ENCODE data around the gene ZNF444. TPM values are rescaled to one million over a fixed set of nuclear protein-coding genes. Genes with fewer than 3 reads are reported as not detected.

Gene ZNF444
- polyA plus RNA-seq, 2 of the 4 experiments (the other 2 are of a cell fraction), result 16.5 to 26.2 TPM

DNA sequence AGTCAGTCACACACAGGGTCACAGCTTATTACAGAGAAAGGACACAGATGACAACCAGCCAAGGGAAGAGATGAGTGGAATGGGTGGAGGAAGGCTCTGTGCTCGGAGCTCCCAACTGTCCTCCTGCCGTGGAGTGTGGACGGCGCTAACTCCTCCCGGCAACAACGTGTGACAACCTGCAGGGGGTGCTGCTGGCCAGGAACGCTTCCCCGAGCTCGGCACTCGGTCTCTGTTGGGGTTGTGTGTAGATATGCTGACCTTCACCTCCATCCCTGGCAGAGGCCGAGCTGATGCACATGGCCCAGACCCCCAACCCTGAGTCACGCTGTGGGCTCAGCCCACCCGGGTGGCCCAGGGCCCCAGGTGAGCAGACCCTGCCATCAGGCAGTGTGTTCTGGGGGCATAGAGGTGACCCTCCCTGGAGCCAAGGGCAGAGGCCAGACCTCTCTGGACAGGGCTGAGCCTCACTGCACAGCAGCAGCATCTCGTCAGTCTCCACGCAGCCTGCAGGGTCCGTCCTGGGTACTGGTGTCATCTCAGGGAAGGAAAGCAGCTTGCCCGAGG is 14.1 kb downstream of the ZNF444 start (continued):
- TF ChIP-seq, protein P1, sequence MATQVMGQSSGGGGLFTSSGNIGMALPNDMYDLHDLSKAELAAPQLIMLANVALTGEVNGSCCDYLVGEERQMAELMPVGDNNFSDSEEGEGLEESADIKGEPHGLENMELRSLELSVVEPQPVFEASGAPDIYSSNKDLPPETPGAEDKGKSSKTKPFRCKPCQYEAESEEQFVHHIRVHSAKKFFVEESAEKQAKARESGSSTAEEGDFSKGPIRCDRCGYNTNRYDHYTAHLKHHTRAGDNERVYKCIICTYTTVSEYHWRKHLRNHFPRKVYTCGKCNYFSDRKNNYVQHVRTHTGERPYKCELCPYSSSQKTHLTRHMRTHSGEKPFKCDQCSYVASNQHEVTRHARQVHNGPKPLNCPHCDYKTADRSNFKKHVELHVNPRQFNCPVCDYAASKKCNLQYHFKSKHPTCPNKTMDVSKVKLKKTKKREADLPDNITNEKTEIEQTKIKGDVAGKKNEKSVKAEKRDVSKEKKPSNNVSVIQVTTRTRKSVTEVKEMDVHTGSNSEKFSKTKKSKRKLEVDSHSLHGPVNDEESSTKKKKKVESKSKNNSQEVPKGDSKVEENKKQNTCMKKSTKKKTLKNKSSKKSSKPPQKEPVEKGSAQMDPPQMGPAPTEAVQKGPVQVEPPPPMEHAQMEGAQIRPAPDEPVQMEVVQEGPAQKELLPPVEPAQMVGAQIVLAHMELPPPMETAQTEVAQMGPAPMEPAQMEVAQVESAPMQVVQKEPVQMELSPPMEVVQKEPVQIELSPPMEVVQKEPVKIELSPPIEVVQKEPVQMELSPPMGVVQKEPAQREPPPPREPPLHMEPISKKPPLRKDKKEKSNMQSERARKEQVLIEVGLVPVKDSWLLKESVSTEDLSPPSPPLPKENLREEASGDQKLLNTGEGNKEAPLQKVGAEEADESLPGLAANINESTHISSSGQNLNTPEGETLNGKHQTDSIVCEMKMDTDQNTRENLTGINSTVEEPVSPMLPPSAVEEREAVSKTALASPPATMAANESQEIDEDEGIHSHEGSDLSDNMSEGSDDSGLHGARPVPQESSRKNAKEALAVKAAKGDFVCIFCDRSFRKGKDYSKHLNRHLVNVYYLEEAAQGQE (IDR thresholded peaks at IDR 0.05), result no peak
- no peak for TF ChIP-seq ZSCAN20 (CRISPR knock-in tag; IDR thresholded peaks at IDR 0.05)
- TF ChIP-seq HEYL (CRISPR knock-in tag; IDR thresholded peaks at IDR 0.05), result no peak

DNA sequence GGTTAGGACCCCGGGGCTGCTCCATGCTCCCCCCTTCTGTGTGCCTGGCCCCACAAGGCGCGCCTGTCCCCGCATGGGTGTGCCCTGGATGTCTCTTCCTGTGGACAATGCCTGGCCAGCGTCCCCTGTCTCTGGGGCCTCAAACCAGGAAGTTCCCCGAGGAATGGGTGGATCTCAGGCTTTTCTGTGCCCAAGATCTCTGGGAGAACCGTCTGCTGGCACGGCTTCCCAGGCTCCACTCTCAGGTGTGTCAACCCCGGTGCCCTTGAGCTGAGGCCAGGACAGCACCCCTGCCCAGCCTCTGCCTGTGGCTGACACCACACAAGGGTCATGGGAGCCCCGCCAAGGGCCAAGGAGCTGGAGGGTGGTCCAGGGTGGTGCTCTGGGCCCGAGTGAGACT is 15.7 kb downstream of the ZNF444 start:
- WGBS (ENCODE audit: missing lambda C conversion rate), result 87% methylated on average over 10 of the region's 11 CpGs
- ChIA-PET POLR2A (no interaction called here), CTCF (interaction anchor here (1.3 kb wide), 1 partner anchor 14 kb away, joined by 3 read pairs; no protein-coding TSS in a partner anchor)
- H3K4me1 ChIP-seq, result no peaks in the 10 kb centered on the region
- no peak for ATAC-seq
- H3K9me3 ChIP-seq, result no peaks in the 10 kb centered on the region
- FAIRE-seq, result no peak
- H3K27ac ChIP-seq, result no peak overlapping the region
- TF ChIP-seq, protein P2, sequence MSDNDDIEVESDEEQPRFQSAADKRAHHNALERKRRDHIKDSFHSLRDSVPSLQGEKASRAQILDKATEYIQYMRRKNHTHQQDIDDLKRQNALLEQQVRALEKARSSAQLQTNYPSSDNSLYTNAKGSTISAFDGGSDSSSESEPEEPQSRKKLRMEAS (IDR thresholded peaks at IDR 0.05), result no peak
- TF ChIP-seq NFE2L2 (conservative IDR thresholded peaks at IDR 0.05; ENCODE audit: low read length) (no peak), CBX2 (IDR thresholded peaks at IDR 0.05; ENCODE audit: borderline replicate concordance, low read depth) (no peak), HDAC2 (IDR thresholded peaks at IDR 0.05) (no peak), RARB (CRISPR knock-in tag; IDR thresholded peaks at IDR 0.05) (no peak)
- no peak overlapping the region for H3K4me2 ChIP-seq
- H3K4me3 ChIP-seq, result no peak overlapping the region
- no peak for DNase-seq (ENCODE audit: low read depth in 1 of 2, low spot score in 1 of 2)

DNA sequence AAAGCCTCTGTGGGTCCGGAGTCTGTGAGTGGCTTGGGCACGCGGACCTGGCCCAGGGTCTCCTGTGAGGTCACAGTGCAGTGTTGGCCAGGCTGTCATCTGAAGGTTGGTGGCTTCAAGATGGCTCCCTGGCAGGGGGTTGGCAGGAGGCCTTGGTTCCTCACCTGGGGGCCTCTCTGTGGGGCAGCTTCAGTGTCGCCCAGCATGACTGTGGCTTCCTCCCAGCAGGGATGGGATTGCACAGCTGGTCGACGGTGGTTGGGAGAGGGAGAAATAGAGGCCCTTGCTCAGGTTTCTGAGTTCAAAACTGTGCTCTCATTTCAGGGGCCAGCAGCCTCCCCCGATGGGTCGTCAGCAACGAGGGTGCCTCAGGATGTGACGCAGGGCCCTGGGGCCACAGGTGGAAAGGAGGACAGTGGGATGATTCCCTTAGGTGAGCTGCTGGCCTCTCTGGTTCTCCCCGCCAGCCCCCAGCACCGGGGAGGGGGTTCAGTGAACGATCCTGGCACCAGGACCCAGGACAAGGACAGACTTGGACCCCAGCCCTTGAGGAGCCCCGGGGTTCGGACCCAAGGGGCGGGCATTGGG is 17.2 kb downstream of the ZNF444 start:
- H3K4me2 ChIP-seq, result no peak overlapping the region
- no peak overlapping the region for H3K27ac ChIP-seq
- TF ChIP-seq, protein P3, sequence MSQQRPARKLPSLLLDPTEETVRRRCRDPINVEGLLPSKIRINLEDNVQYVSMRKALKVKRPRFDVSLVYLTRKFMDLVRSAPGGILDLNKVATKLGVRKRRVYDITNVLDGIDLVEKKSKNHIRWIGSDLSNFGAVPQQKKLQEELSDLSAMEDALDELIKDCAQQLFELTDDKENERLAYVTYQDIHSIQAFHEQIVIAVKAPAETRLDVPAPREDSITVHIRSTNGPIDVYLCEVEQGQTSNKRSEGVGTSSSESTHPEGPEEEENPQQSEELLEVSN (IDR thresholded peaks at IDR 0.05; ENCODE audit: borderline replicate concordance, low read depth), result no peak
- no peak for TF ChIP-seq BHLHE40 (IDR thresholded peaks at IDR 0.05; ENCODE audit: low read depth, low read length)
- no peak for TF ChIP-seq HOXA7 (CRISPR knock-in tag; IDR thresholded peaks at IDR 0.05)
- no peak for TF ChIP-seq POLR2A (IDR thresholded peaks at IDR 0.05; ENCODE audit: low read length)
- no peak for TF ChIP-seq MAFK (IDR thresholded peaks at IDR 0.05; ENCODE audit: partially characterized antibody)
- TF ChIP-seq, protein P2 (IDR thresholded peaks at IDR 0.05), result no peak
- no peak for TF ChIP-seq GATA3 (IDR thresholded peaks at IDR 0.05; ENCODE audit: borderline replicate concordance)
- no peak for TF ChIP-seq EHMT2 (IDR thresholded peaks at IDR 0.05; ENCODE audit: low read depth)
- no peak for TF ChIP-seq KDM5A (IDR thresholded peaks at IDR 0.05)
- no peak for TF ChIP-seq HOXB5 (CRISPR knock-in tag; IDR thresholded peaks at IDR 0.05)
- no peak for TF ChIP-seq HEYL (CRISPR knock-in tag; IDR thresholded peaks at IDR 0.05)
- TF ChIP-seq, protein P4, sequence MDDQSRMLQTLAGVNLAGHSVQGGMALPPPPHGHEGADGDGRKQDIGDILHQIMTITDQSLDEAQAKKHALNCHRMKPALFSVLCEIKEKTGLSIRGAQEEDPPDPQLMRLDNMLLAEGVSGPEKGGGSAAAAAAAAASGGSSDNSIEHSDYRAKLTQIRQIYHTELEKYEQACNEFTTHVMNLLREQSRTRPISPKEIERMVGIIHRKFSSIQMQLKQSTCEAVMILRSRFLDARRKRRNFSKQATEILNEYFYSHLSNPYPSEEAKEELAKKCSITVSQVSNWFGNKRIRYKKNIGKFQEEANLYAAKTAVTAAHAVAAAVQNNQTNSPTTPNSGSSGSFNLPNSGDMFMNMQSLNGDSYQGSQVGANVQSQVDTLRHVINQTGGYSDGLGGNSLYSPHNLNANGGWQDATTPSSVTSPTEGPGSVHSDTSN (IDR thresholded peaks at IDR 0.05), result no peak
- no peak for TF ChIP-seq ESRRA (IDR thresholded peaks at IDR 0.05; ENCODE audit: borderline replicate concordance, low read length)
- TF ChIP-seq, protein P5, sequence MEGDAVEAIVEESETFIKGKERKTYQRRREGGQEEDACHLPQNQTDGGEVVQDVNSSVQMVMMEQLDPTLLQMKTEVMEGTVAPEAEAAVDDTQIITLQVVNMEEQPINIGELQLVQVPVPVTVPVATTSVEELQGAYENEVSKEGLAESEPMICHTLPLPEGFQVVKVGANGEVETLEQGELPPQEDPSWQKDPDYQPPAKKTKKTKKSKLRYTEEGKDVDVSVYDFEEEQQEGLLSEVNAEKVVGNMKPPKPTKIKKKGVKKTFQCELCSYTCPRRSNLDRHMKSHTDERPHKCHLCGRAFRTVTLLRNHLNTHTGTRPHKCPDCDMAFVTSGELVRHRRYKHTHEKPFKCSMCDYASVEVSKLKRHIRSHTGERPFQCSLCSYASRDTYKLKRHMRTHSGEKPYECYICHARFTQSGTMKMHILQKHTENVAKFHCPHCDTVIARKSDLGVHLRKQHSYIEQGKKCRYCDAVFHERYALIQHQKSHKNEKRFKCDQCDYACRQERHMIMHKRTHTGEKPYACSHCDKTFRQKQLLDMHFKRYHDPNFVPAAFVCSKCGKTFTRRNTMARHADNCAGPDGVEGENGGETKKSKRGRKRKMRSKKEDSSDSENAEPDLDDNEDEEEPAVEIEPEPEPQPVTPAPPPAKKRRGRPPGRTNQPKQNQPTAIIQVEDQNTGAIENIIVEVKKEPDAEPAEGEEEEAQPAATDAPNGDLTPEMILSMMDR (IDR thresholded peaks at IDR 0.05), result no peak
- TF ChIP-seq, protein P6, sequence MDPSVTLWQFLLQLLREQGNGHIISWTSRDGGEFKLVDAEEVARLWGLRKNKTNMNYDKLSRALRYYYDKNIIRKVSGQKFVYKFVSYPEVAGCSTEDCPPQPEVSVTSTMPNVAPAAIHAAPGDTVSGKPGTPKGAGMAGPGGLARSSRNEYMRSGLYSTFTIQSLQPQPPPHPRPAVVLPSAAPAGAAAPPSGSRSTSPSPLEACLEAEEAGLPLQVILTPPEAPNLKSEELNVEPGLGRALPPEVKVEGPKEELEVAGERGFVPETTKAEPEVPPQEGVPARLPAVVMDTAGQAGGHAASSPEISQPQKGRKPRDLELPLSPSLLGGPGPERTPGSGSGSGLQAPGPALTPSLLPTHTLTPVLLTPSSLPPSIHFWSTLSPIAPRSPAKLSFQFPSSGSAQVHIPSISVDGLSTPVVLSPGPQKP (IDR thresholded peaks at IDR 0.05; ENCODE audit: low read depth, low read length), result no peak
- no peak for TF ChIP-seq ZSCAN20 (CRISPR knock-in tag; IDR thresholded peaks at IDR 0.05)
- TF ChIP-seq, protein P7, sequence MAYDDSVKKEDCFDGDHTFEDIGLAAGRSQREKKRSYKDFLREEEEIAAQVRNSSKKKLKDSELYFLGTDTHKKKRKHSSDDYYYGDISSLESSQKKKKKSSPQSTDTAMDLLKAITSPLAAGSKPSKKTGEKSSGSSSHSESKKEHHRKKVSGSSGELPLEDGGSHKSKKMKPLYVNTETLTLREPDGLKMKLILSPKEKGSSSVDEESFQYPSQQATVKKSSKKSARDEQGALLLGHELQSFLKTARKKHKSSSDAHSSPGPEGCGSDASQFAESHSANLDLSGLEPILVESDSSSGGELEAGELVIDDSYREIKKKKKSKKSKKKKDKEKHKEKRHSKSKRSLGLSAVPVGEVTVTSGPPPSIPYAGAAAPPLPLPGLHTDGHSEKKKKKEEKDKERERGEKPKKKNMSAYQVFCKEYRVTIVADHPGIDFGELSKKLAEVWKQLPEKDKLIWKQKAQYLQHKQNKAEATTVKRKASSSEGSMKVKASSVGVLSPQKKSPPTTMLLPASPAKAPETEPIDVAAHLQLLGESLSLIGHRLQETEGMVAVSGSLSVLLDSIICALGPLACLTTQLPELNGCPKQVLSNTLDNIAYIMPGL (CRISPR knock-in tag; IDR thresholded peaks at IDR 0.05; ENCODE audit: borderline replicate concordance), result no peak
- TF ChIP-seq CBX2 (IDR thresholded peaks at IDR 0.05; ENCODE audit: borderline replicate concordance, low read depth), result no peak
- ChIA-PET POLR2A (interaction anchor here (0.6 kb wide), 1 partner anchor 626 kb away, joined by 6 read pairs; no protein-coding TSS in a partner anchor), CTCF (interaction anchor here (0.8 to 1.4 kb wide), 3 partner anchors 16 to 92 kb away, joined by 3 to 5 read pairs (median 3); no protein-coding TSS in a partner anchor)
- H3K4me3 ChIP-seq, result no peak overlapping the region
- FAIRE-seq (no peak), ATAC-seq (no peak), DNase-seq (ENCODE audit: low read depth in 1 of 2, low spot score in 1 of 2) (no peak)
- H3K9me3 ChIP-seq, result no peaks in the 10 kb centered on the region
- H3K4me1 ChIP-seq, result no peaks in the 10 kb centered on the region
- WGBS (ENCODE audit: missing lambda C conversion rate), result 93% methylated on average over 15 of the region's 16 CpGs

All from A549 (cell line).